ENCODE data around the gene WWOX.

DNA sequence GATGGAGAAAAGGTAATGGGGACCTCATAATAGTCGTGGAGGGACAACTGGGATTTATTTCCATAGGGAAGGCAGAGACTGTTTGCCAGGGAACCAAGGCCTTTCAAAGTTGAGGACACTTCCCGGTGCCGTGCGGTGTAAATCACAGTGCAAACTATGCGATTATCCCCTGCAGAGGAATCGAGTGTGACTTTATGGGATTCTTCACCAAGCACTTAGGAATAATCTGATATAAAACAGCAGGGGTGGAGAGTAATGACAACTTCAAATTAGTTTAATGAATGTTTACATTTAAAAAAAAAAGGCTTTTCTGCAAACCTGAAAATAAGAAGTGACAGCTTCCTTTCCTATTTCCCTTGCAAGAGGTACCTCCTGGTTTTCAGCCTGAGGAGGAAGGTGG, 962.9 kb downstream of the WWOX start:
- TF ChIP-seq POLR2A (IDR thresholded peaks at IDR 0.05) (no peak), CTCF (IDR thresholded peaks at IDR 0.05) (no peak)

Measured in gastroesophageal sphincter (tissue), 3 donors.